Measurements from ENCODE around the gene C13orf42.
"Not testable (repeated sequence)": the region's sequence is repeated elsewhere in the genome, so short reads cannot be mapped to it uniquely, and the experiment has no call there.

Gene C13orf42

DNA sequence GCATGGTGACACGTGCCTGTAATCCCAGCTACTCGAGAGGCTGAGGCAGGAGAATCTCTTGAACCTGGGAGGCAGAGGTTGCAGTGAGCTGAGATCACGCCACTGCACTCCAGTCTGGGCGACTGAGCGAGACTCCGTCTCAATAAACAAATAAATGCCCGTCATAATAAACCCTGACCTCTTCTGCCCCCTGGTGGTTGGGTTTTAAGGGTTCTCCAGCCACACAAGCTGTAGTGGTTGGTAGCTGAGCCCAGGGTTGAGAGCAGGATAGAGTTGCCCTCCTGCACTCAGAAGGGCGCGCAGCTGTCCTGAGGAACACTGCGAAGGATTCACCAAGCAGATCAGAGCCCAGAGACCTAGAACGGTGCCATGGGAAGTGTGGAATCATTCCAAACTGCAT lies 9.8 kb upstream of the C13orf42 start:
- not testable (repeated sequence) for DNase-seq

DNA sequence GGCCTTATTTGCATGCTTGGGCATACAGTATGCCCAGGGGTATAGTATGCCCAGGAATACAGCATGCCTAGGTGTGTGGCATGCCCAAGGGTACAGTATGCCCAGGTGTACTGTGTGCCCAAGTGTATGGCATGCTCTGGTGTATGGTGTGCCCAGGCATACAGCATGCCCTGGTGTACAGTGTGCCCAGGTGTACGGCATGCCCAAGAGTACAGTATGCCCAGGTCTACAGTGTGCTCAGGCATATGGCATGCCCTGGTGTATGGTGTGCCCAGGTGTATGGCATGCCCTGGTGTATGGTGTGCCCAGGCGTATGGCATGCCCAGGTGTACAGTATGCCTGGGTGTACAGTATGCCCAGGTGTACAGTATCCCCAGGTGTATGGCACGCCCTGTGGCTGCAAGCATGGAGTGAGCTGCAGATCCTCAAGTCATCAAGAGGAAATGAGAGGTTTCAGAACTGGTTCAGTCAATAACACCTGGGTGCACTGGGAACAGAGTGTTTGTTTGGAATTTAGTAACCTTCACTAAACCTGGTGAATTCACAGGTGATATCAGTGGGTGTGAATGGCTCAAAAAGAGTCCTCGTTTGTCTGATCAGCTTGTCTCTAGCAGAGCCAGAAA lies 7.8 kb upstream of the C13orf42 start:
- DNase-seq, result no peak

DNA sequence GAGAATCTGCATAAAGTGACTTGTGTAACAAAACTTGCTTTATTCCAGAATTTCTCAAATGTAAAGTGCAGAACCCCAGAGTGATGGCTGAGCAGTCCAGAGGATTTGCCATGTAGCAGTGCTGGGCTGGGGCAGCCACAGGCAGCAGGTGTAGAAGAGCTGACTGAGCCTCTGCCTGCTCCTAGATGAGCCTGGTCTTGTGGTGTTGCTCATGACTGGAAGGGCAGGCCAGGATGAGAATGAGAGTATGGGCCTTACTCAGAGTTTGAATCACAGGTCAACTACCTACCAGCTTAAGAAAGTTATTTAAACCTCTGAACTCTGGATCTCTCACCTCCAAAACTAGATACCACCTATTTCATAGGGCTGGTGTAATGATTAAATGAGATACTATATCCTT lies 2.9 kb upstream of the C13orf42 start:
- no peak for DNase-seq

DNA sequence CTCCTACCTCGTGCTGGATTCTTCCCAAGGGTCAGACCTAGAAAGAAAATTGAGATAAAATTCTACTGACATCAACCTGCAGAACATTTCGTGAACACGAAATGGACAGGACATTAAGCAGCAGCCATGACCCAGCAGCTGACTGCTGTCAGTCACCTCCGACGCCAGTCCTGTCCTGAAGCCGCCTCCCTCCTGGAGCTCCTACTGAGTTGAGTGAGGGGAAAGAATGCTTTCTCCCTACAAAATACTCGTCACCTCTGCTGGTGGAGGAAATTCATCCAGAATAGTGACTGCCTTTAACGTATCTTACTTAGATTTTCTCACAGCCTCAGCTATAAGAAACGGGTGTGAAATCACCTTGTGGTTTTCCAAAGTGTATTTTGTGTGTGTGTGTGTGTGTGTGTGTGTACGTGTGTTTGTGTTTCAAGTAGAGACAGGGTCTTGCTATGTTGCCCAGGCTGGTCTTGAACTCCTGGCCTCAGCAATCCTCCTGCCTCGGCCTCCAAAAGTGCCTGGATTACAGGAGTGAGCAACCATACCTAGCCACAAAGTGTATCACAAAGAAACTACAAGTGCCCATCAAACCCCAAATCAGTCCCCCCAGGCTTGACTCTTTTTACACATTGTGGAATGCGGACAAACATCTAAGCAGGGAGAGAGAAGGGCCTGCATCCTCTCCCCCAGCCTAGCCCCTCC lies 2.3 kb upstream of the C13orf42 start:
- DNase-seq, result no peak

DNA sequence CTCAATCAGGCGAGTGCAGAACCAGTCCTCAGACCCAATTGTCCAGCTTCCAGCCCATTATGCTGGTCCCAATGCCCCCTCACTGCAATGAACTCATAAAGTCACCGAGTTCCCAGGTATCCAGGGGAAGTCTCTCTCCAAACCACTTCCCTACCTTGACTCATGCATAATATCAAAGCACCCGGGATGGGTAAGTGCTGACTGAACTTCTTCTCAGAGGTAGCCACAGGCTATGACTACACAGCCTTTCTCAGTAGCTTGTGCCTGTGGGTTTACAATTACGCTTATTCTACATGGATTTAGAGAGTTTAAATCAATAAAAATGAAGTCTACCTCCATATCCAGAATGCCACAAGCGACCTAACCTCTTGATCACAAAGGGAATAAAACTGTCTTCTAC lies 1.7 kb upstream of the C13orf42 start:
- DNase-seq, result no peak

DNA sequence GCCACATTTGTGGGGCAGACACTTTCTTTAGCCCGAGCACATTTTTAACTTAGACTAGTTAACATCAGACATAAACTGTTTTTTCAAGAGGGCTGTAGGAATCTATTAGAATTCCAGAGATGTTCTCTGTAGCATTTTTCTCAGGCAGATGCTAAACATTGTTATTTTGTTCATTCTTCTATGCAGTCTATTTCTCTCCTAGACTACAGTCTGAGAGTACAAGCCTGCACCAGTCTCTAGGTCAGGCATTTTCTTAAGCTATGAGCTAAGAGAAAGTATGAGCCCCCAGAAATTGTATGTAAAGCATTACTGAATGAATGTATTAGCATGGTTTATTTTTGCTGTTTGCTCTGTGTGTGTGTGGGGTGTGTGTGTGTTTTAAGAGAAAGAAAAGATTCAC lies 923 bp upstream of the C13orf42 start:
- peak; percentile 37 for DNase-seq

DNA sequence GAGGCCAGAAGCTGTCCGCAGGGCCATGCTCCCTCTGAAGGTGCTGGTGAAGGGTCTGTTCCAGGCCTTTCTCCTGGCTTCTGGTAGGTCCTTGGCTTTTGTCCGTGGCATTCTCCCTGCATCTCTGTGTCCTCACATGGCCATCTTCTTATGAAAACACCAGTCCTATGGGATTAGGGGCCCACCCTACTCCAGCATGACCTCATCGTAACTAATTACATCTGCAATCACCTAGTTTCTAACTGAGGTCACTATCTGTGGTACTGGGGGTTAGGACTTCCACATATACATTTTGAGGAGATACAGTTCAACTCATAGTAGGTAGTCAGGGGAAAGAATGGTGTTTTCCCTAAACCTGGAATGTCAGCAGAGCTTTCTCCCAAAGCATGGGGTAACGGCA lies 3.1 kb downstream of the C13orf42 start:
- DNase-seq, result no peak

DNA sequence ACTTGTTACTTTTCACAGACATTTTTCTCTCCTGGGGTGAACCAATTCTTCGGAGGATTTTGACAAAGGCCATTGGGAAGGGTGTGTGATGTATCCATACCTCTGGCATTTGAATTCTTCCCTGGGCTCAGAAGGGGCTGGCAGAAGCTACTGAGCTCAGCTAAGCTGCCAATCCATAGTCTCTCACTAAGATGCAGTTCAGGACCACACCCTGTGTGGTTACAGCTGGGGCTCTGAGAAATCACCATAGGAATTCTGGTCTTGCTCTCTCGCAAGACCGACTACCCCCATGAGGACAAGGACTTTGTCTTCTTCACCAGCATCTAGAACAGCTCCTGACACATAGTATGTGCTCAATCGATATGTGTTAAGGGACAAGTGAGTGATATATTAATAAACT lies 6.0 kb downstream of the C13orf42 start:
- DNase-seq, result peak; percentile 11

DNA sequence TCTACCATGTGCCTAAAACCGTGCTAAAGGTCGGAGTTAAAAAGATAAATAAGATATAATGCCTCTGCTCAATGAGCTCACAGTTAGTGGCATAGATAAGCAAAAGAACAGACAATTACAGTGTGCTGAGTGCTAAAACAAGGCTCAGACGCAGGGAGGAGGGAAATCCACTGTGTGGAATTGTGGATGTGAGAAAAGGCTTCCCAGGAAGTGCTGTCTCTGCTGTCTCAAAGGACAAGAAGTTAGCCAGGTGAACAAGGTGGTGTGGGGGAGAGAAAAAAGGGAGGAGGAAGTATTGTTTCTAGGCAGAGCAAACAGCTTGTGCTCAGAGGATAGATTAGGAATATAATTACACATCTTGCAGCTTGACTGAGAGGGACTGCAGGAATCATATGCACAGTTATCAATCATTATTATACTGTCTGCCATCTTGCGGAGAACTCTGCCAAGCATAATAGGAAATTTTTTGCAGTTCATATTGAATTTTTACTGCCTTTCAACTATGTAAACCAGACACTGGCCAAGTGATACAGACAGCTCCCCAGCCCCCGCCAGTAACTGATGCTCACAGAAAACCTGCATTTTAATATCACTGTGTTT lies 9.3 kb downstream of the C13orf42 start:
- DNase-seq, result no peak

DNA sequence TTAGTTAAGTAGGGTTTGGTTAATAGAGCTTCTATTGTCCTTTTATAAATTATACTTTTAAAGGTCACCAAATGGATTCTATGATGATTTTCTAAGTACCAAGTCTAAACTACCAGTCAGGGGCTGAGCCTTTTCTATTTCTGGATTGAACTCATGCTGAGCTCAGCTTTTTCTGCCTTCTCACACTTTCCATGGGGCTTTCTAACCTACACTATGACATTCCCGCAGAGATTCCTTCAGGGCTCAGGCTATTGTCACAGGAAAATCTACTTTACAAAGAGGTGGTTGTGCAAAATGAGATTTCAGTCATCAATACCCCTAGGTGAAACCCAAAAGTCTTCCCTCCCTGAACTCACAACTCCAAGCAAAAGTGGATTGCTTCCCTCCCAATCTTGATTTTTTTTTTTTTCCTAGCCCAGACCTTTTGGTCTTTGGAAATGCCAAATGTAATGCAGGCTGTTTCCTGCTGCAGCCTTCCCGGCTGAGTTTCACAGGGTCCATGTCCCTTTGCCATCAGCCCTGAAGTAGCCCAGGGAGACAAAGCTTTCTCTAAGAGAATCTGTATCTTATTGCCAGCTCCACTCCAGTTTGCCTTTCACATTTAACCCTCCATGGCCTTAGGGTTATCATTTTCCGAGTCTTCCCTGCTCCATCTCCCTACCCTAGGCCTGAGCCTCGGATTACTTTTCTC lies 13.6 kb downstream of the C13orf42 start:
- no peak for DNase-seq

DNA sequence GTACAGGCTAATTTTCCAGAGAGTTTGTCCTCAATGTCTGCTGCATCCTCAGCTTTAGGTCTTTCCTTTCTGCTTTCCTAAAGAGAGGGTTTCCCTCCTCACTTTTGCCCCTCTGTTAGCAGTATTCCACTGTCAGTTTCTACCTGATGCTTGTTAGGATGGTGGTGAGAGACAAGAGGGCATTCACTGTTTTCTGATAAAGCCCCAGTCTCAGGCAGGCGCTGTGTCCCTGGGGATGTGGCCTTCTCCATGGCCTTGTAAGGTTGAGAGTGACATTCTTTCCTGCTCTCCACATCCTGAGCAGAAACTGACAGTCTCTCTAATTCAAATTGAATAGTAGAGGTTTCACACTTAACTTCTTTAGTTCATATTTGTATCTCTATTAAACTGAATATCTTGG lies 14.9 kb downstream of the C13orf42 start:
- DNase-seq, result no peak

DNA sequence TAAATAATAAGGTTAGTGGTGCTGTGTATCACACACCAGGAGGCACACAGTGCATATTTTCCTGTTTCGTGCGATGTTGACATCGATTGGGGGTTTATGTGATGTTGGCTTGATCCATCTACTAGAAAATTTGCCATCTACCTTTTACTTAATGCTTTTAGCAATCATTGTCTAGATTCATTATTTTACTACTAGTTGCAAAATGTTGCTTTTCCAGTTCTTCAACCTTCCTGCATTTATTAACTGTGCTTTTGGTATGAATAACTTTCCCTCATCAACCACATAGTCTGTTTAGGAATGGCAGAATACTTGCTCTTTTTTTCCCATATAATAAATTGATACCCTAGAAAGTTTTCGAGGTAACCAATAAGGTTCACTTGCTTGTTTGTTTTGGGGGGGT lies 17.5 kb downstream of the C13orf42 start:
- no peak for DNase-seq

DNA sequence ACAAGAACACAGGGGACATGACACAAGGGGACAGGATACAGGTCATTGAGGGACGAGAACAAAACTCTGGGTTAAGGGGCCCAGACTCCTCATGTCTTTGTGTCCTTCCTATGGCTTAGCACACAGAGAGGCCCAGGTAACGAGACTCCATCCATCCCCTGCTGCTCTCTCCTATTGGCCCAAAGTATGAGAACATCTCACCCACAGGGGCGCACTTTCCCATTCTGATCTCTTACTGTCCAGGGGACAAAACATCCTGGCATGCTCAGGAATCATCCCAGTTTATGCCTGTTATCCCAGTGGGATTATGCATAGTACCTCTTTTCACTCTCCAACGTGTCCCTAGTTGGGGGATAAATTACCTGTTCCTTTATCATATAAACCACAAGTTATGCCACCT lies 19.2 kb downstream of the C13orf42 start:
- no peak for DNase-seq

DNA sequence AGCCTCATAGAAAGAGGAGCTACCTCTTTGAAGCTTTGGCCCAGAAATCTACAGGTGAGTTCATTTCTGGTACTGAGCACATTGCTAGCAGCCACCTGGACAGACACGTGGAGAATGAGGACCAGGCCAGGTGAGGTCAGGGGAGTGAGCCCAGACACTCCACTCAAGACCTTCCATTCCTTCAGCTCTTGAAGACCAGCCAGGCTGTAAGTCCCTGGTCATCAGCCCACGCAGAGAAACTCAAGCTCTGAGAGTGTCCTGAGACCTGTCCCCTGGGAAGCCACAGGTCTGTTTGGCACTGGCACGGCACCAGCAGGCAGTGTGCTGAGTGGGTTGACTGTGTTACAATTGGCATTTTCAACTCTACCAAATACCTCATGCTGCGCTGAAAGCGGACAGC lies 27.4 kb downstream of the C13orf42 start:
- DNase-seq, result no peak

DNA sequence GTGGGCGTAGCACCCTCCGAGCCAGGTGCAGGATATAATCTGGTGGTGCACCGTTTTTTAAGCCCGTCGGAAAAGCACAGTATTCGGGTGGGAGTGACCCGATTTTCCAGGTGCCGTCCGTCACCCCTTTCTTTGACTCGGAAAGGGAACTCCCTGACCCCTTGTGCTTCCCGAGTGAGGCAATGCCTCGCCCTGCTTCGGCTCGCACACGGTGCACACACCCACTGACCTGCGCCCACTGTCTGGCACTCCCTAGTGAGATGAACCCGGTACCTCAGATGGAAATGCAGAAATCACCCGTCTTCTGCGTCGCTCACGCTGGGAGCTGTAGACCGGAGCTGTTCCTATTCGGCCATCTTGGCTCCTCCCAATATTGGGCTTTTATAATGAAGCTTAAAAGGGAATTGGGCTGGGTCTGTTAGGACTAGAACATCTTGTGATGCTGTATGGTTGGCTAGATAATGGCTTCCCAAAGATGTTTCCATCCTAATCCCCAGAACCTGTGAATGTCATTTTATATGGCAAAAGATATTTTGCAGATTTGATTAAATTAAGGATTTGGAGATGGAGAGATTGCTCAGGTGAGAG lies 30.5 kb downstream of the C13orf42 start:
- not testable (repeated sequence) for DNase-seq

DNA sequence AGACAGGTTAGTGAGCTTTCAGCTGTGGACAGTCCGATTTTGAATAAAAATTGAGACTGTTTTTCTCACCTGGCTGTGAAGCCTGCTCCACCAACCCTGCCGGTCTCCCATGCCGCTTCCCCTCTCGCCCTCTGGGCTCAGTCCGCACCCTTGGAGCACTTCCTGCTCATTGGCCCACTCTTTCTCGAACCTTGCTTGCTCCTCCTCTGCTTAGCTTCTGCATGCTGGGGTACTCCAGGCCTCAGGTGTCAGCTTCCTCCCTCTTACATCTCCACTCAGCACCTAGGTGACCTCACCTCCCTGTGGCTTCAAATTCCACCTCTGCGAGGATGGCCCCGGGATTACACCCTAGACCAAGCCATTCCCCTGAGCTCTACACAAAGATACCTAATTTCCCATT lies 39.6 kb downstream of the C13orf42 start:
- DNase-seq, result no peak

DNA sequence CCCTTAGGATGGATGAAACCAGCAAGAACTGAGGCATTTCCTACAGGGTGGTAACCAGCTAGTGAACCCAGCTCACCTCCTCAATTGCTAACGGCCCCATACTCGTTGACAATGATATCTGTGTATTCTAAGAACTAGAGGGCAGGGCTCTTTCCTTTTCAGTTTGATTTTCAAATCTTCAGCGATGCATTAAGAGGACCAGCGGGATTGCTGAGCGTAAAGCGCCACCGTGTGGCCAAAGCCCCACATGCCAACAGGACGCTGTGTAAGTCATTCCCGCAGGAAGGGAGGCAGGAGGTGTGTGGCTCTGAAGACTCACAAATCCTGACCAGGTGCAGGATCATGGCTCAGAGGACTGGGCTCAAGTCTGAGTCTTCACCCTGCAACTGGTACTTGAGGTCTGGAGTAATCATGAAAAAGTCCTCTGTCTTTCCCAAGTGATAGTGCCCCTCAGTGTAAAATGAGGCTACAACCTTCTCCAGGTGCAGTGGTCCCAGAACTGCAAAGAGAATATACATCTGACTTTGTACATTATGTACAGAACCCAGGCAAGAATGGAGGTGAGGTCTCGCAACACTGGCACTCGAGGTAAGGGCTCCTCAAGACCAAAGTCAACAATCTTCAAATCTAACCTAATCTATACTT lies 40.9 kb downstream of the C13orf42 start:
- peak; percentile 68 for DNase-seq

DNA sequence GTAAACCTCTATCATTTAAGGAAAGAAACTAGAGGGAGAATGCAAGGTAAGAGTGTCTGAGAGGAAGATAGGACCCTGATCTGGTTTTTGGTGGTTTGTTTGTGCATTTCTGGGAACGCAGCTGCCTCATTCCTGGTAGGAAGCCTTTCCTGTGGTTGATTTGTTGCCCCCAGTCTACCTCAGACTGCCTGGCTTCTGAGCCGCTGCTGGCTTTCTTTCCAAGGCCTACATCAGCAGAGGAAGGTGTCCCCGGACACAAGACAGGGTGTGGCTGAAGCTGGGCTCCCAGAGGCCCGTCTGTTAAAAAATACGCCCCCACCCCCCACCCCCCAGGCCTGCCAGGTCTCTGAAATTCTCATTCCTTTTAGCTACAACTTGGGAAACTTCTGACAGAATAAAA lies 42.6 kb downstream of the C13orf42 start:
- DNase-seq, result no peak

DNA sequence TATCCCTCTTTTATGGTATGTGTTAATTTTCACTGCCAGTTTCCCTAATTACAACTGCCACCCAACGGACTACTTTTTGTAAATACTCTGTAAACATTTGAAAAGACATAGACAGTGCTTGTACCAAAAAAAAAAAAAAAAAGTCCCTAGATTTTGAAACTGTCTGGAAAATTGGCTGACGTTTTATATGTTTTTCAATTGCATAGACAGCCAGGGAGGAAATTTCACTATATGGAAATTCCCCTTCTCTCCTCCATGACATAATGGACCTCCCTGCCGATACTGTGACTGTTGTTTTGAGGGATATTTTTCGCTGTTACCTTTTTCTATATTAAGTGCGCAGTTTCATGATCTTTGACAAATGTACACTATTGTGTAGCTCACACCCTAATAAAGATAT lies 43.4 kb downstream of the C13orf42 start:
- DNase-seq, result no peak

DNA sequence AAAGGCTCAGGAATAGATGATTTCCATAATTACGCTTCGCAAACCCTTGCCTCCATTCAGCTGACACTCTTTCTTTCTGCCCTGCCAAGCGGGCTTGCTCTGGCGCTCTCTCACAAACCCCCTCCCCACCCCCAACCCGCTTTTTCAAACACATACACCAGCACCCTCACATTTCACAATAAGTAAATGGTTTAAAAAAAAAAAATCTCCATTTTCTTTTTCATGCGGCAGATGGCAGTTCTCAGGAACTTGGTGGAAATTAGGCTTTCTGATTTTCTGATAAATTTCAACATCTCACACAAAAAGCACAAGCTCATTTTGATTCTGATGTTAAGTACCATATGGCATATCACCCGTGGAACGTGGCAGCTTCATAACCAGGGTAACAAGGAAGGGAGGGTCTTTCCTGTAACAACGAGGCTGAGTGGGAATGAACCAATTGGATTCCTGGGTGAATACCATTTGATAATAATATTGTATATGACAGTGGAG lies 43.8 kb downstream of the C13orf42 start:
- DNase-seq, result no peak

DNA sequence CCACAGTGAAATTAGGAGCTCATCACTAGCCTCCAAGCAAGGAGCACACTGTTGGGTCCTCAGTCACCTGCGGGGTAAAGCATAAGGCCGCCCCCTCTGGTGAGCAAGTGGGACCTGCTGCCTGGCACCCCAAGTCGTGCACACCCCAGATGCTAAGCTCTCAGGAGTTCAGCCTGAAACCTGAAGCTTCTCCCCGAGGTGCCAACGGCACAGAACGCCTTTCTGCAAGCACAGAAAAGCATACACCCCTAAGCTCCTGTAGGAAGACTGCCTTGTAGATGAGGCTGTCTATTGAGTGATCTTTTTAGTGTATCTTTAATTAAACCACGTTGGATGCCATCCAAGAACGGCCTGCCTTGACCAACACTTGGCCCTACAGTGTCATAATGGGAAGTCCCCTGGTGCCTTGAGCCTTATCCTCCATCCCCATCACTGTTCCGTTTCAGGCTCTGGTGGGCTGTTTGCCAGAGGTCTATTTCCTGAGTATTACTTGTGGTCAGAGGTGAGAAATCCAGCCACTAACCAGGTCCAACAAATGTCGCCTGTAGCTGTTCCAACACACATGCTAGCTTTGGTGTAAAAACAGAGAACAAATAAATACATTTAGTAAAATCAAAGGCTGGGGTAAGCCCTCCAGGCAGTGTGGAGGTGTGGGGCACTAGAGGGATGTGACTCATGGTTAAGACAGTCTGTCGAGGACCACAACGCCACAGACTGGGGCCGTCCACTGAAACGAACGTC lies 44.8 kb downstream of the C13orf42 start:
- no peak for DNase-seq

Measured in fibroblast of skin of back (primary cell).